ENCODE data around the gene RPL28. TPM values are rescaled to one million over a fixed set of nuclear protein-coding genes. Genes with fewer than 3 reads are reported as not detected.
A peak's percentile ranks its signal among the peaks of the same experiment; 100 is the strongest.

RPL28 gene
- total RNA-seq, 1 donor from 2014 or later: 1,835 TPM

GRCh38 chr19:55346725-55347441, 38.8 kb upstream of the RPL28 start:
- H3K4me1 Mint-ChIP-seq (ENCODE audit: low read depth): peaks cover 10% of the 10 kb centered on the region
- H3K27ac Mint-ChIP-seq: no peak overlapping the region
- peaks cover 5% of the 10 kb centered on the region for H3K36me3 Mint-ChIP-seq (ENCODE audit: low read depth)
- intact Hi-C loops (cut with micrococcal nuclease): no loop called here
- DNase-seq (ENCODE audit: low spot score): no peak
- H3K4me3 Mint-ChIP-seq: no peak overlapping the region
- peaks cover 6% of the 10 kb centered on the region for H3K27me3 Mint-ChIP-seq (ENCODE audit: insufficient read depth)
- no peaks in the 10 kb centered on the region for H3K9me3 Mint-ChIP-seq

GRCh38 chr19:55347442-55348009, 38.2 kb upstream of the RPL28 start:
- Mint-ChIP-seq H3K27ac (no peak overlapping the region), H3K27me3 (ENCODE audit: insufficient read depth) (peaks cover 11% of the 10 kb centered on the region), H3K9me3 (no peaks in the 10 kb centered on the region), H3K4me1 (ENCODE audit: low read depth) (peaks cover 15% of the 10 kb centered on the region), H3K36me3 (ENCODE audit: low read depth) (peaks cover 5% of the 10 kb centered on the region), H3K4me3 (no peak overlapping the region)
- intact Hi-C loops (cut with micrococcal nuclease): no loop called here
- no peak for DNase-seq (ENCODE audit: low spot score)

- intact Hi-C loops (cut with micrococcal nuclease): no loop called here
- H3K27ac Mint-ChIP-seq: no peak overlapping the region
- no peaks in the 10 kb centered on the region for H3K9me3 Mint-ChIP-seq
- peaks cover 3% of the 10 kb centered on the region for H3K36me3 Mint-ChIP-seq (ENCODE audit: low read depth)
- peaks cover 20% of the 10 kb centered on the region for H3K27me3 Mint-ChIP-seq (ENCODE audit: insufficient read depth)
- DNase-seq (ENCODE audit: low spot score): no peak
- H3K4me3 Mint-ChIP-seq: no peak overlapping the region
- peaks cover 25% of the 10 kb centered on the region for H3K4me1 Mint-ChIP-seq (ENCODE audit: low read depth)
Measured at GRCh38 chr19:55348317-55349034, 37.3 kb upstream of the RPL28 start.

GRCh38 chr19:55350620-55351315, 35.0 kb upstream of the RPL28 start:
- peak overlapping the region; percentile 22 for H3K4me3 Mint-ChIP-seq
- intact Hi-C loops (cut with micrococcal nuclease): no loop called here
- H3K4me1 Mint-ChIP-seq (ENCODE audit: low read depth): peaks cover 26% of the 10 kb centered on the region

GRCh38 chr19:55352040-55352439, 33.7 kb upstream of the RPL28 start:
- Mint-ChIP-seq H3K27me3 (ENCODE audit: insufficient read depth) (peaks cover 36% of the 10 kb centered on the region), H3K27ac (no peak overlapping the region), H3K4me3 (peak overlapping the region; percentile 30), H3K36me3 (ENCODE audit: low read depth) (no peaks in the 10 kb centered on the region), H3K4me1 (ENCODE audit: low read depth) (peaks cover 26% of the 10 kb centered on the region), H3K9me3 (no peaks in the 10 kb centered on the region)
- intact Hi-C loops (cut with micrococcal nuclease): no loop called here
- no peak for DNase-seq (ENCODE audit: low spot score)

More at GRCh38 chr19:55350620-55351315, 35.0 kb upstream of the RPL28 start:
- Mint-ChIP-seq H3K36me3 (ENCODE audit: low read depth) (no peaks in the 10 kb centered on the region), H3K27me3 (ENCODE audit: insufficient read depth) (peaks cover 32% of the 10 kb centered on the region), H3K27ac (no peak overlapping the region), H3K9me3 (no peaks in the 10 kb centered on the region)
- DNase-seq (ENCODE audit: low spot score): no peak

GRCh38 chr19:55352549-55353145, 33.1 kb upstream of the RPL28 start:
- intact Hi-C loops (cut with micrococcal nuclease): no loop called here
- Mint-ChIP-seq H3K36me3 (ENCODE audit: low read depth) (no peaks in the 10 kb centered on the region), H3K4me1 (ENCODE audit: low read depth) (peaks cover 26% of the 10 kb centered on the region), H3K9me3 (no peaks in the 10 kb centered on the region), H3K27me3 (ENCODE audit: insufficient read depth) (peaks cover 42% of the 10 kb centered on the region), H3K4me3 (peak overlapping the region; percentile 82), H3K27ac (peak overlapping the region; percentile 13)
- no peak for DNase-seq (ENCODE audit: low spot score)

- Mint-ChIP-seq H3K27ac (no peak overlapping the region), H3K9me3 (no peaks in the 10 kb centered on the region), H3K27me3 (ENCODE audit: insufficient read depth) (peaks cover 43% of the 10 kb centered on the region), H3K4me1 (ENCODE audit: low read depth) (peaks cover 26% of the 10 kb centered on the region), H3K4me3 (peak overlapping the region; percentile 82), H3K36me3 (ENCODE audit: low read depth) (no peaks in the 10 kb centered on the region)
- intact Hi-C loops (cut with micrococcal nuclease): no loop called here
- no peak for DNase-seq (ENCODE audit: low spot score)
Measured at GRCh38 chr19:55353356-55353802, 32.4 kb upstream of the RPL28 start.

- Mint-ChIP-seq H3K4me3 (peak overlapping the region; percentile 82), H3K4me1 (ENCODE audit: low read depth) (peaks cover 26% of the 10 kb centered on the region), H3K27me3 (ENCODE audit: insufficient read depth) (peaks cover 44% of the 10 kb centered on the region), H3K9me3 (no peaks in the 10 kb centered on the region), H3K36me3 (ENCODE audit: low read depth) (no peaks in the 10 kb centered on the region), H3K27ac (no peak overlapping the region)
- DNase-seq (ENCODE audit: low spot score): peak; percentile 45
- intact Hi-C loops (cut with micrococcal nuclease): loop anchor here (1.0 to 2.0 kb wide), 4 partner anchors 15 to 74 kb away; partner anchors contain the start of genes HSPBP1, KMT5C and RPL28
Measured at GRCh38 chr19:55353803-55354697, 31.7 kb upstream of the RPL28 start.

GRCh38 chr19:55354698-55355212, 31.0 kb upstream of the RPL28 start, which contains the start of gene COX6B2:
Gene COX6B2, minus strand, starts transcription at chr19:55354719. Its CDS starts 198 bp downstream, at chr19:55354521.
- no peaks in the 10 kb centered on the region for H3K9me3 Mint-ChIP-seq
- peaks cover 26% of the 10 kb centered on the region for H3K4me1 Mint-ChIP-seq (ENCODE audit: low read depth)
- no peak within 1 kb of the TSS for H3K27ac Mint-ChIP-seq
- no peak for DNase-seq (ENCODE audit: low spot score)
- H3K27me3 Mint-ChIP-seq (ENCODE audit: insufficient read depth): peaks cover 44% of the 10 kb centered on the region
- H3K36me3 Mint-ChIP-seq (ENCODE audit: low read depth): no peaks in the 10 kb centered on the region
- peak within 1 kb of the TSS; percentile 82 for H3K4me3 Mint-ChIP-seq
- intact Hi-C loops (cut with micrococcal nuclease): loop anchor here (1.0 to 2.0 kb wide), 4 partner anchors 14 to 74 kb away; partner anchors contain the start of genes HSPBP1, KMT5C and RPL28

- Mint-ChIP-seq H3K27me3 (ENCODE audit: insufficient read depth) (peaks cover 44% of the 10 kb centered on the region), H3K9me3 (no peaks in the 10 kb centered on the region), H3K27ac (no peak overlapping the region), H3K4me3 (peak overlapping the region; percentile 33), H3K36me3 (ENCODE audit: low read depth) (no peaks in the 10 kb centered on the region), H3K4me1 (ENCODE audit: low read depth) (peaks cover 26% of the 10 kb centered on the region)
- no peak for DNase-seq (ENCODE audit: low spot score)
- intact Hi-C loops (cut with micrococcal nuclease): loop anchor here (2.0 kb wide), 1 partner anchor 13 kb away; no protein-coding TSS in a partner anchor
Measured at GRCh38 chr19:55355213-55355821, 30.4 kb upstream of the RPL28 start.

- no peak for DNase-seq (ENCODE audit: low spot score)
- H3K27me3 Mint-ChIP-seq (ENCODE audit: insufficient read depth): peaks cover 24% of the 10 kb centered on the region
- H3K9me3 Mint-ChIP-seq: no peaks in the 10 kb centered on the region
- peaks cover under 1% of the 10 kb centered on the region for H3K4me1 Mint-ChIP-seq (ENCODE audit: low read depth)
- intact Hi-C loops (cut with micrococcal nuclease): no loop called here
- H3K36me3 Mint-ChIP-seq (ENCODE audit: low read depth): no peaks in the 10 kb centered on the region
- H3K27ac Mint-ChIP-seq: no peak overlapping the region
- no peak overlapping the region for H3K4me3 Mint-ChIP-seq
Measured at GRCh38 chr19:55358493-55358892, 27.2 kb upstream of the RPL28 start.

All from activated T-helper 1 cell treated with anti-CD3 and anti-CD28 coated beads, Interleukin-12 subunit alpha, Interleukin-12 subunit beta, Interleukin-2, Interleukin-4 antibody, amounts not matched to agents 30 ng/mL and 10 ng/mL and 1 ng/mL, durations not matched to agents 14 hours and 24 hours and 36 hours (primary cell).